ENCODE measurements around the gene LRFN5. TPM values are rescaled to one million over a fixed set of nuclear protein-coding genes. Genes with fewer than 3 reads are reported as not detected.
A peak's percentile ranks its signal among the peaks of the same experiment; 100 is the strongest.

Gene LRFN5
- total RNA-seq, 2 donors from 2014 or later: 0.37 TPM

GRCh38 chr14:41810362-41810761 lies 203.7 kb downstream of the LRFN5 start:
- no peak for TF ChIP-seq CTCF (IDR thresholded peaks at IDR 0.05)
- no peaks in the 10 kb centered on the region for H3K27me3 ChIP-seq
- intact Hi-C loops (cut with DNase I): no loop called here

GRCh38 chr14:41817626-41818025 lies 210.9 kb downstream of the LRFN5 start:
- no peaks in the 10 kb centered on the region for H3K27me3 ChIP-seq
- no peak overlapping the region for H3K27ac ChIP-seq
- no peaks in the 10 kb centered on the region for H3K4me1 ChIP-seq
- DNase-seq: no peak
- intact Hi-C loops (cut with DNase I): no loop called here
- no peak for TF ChIP-seq CTCF (IDR thresholded peaks at IDR 0.05)
- no peak overlapping the region for H3K9ac ChIP-seq (ENCODE audit: low read depth in 2 of 2, low read length in 2 of 2)
- no peaks in the 10 kb centered on the region for H3K36me3 ChIP-seq
- H3K9me3 ChIP-seq: no peaks in the 10 kb centered on the region
- H3K4me3 ChIP-seq: no peak overlapping the region

More at GRCh38 chr14:41810362-41810761, 203.7 kb downstream of the LRFN5 start:
- no peaks in the 10 kb centered on the region for H3K9me3 ChIP-seq
- no peaks in the 10 kb centered on the region for H3K36me3 ChIP-seq
- H3K4me1 ChIP-seq: no peaks in the 10 kb centered on the region
- H3K27ac ChIP-seq: no peak overlapping the region
- no peak overlapping the region for H3K4me3 ChIP-seq
- no peak for DNase-seq
- H3K9ac ChIP-seq (ENCODE audit: low read depth in 2 of 2, low read length in 2 of 2): no peak overlapping the region

- no peak overlapping the region for H3K4me3 ChIP-seq
- H3K9ac ChIP-seq (ENCODE audit: low read depth in 2 of 2, low read length in 2 of 2): no peak overlapping the region
- H3K27ac ChIP-seq: no peak overlapping the region
- H3K27me3 ChIP-seq: no peaks in the 10 kb centered on the region
- no peaks in the 10 kb centered on the region for H3K4me1 ChIP-seq
- TF ChIP-seq CTCF (IDR thresholded peaks at IDR 0.05): no peak
- H3K36me3 ChIP-seq: no peaks in the 10 kb centered on the region
- DNase-seq: no peak
- intact Hi-C loops (cut with DNase I): no loop called here
- H3K9me3 ChIP-seq: no peaks in the 10 kb centered on the region
Observed at GRCh38 chr14:41824441-41824840, 217.8 kb downstream of the LRFN5 start.

- no peak overlapping the region for H3K4me3 ChIP-seq
- intact Hi-C loops (cut with DNase I): no loop called here
- no peaks in the 10 kb centered on the region for H3K36me3 ChIP-seq
- H3K9me3 ChIP-seq: no peaks in the 10 kb centered on the region
- no peaks in the 10 kb centered on the region for H3K27me3 ChIP-seq
- TF ChIP-seq CTCF (IDR thresholded peaks at IDR 0.05): no peak
- H3K4me1 ChIP-seq: no peaks in the 10 kb centered on the region
- DNase-seq: no peak
- no peak overlapping the region for H3K9ac ChIP-seq (ENCODE audit: low read depth in 2 of 2, low read length in 2 of 2)
- no peak overlapping the region for H3K27ac ChIP-seq
Observed at GRCh38 chr14:41825622-41826021, 218.9 kb downstream of the LRFN5 start.

GRCh38 chr14:41830714-41831406 lies 224.2 kb downstream of the LRFN5 start:
- no peaks in the 10 kb centered on the region for H3K27me3 ChIP-seq
- H3K27ac ChIP-seq: no peak overlapping the region
- no peaks in the 10 kb centered on the region for H3K36me3 ChIP-seq
- no peak for TF ChIP-seq CTCF (IDR thresholded peaks at IDR 0.05)
- intact Hi-C loops (cut with DNase I): no loop called here
- peak; percentile 19 for DNase-seq
- H3K4me1 ChIP-seq: no peaks in the 10 kb centered on the region
- no peaks in the 10 kb centered on the region for H3K9me3 ChIP-seq
- no peak overlapping the region for H3K4me3 ChIP-seq
- H3K9ac ChIP-seq (ENCODE audit: low read depth in 2 of 2, low read length in 2 of 2): no peak overlapping the region
